ENCODE data around the gene RGS6.

The RGS6 gene

GRCh38 chr14:72350215-72350614 is 418.0 kb downstream of the RGS6 start:
- H3K27me3 ChIP-seq (ENCODE audit: insufficient read depth, low read length) = no peaks in the 10 kb centered on the region
- H3K9ac ChIP-seq (ENCODE audit: low read length) = no peak overlapping the region
- H3K9me3 ChIP-seq (ENCODE audit: low read length) = no peaks in the 10 kb centered on the region
- no peaks in the 10 kb centered on the region for H4K20me1 ChIP-seq (ENCODE audit: insufficient read depth, low read length)
- H3F3A ChIP-seq (ENCODE audit: insufficient read depth, low read length) = no peaks in the 10 kb centered on the region
- no peak overlapping the region for H3K4me3 ChIP-seq (ENCODE audit: low read depth, low read length, poor library complexity, severe bottlenecking)
- no peaks in the 10 kb centered on the region for H3K79me2 ChIP-seq (ENCODE audit: insufficient read depth, low read length)
- H3K4me2 ChIP-seq (ENCODE audit: low read length) = no peak overlapping the region
- no peaks in the 10 kb centered on the region for H3K9me2 ChIP-seq (ENCODE audit: low read depth, low read length)
- no peak for TF ChIP-seq CTCF (IDR thresholded peaks at IDR 0.05; ENCODE audit: low read length)
- TF ChIP-seq EZH2 (IDR thresholded peaks at IDR 0.05; ENCODE audit: borderline replicate concordance, low read length) = no peak
- H3K27ac ChIP-seq (ENCODE audit: low read depth, low read length, poor library complexity, severe bottlenecking) = no peak overlapping the region
- no peaks in the 10 kb centered on the region for H3K36me3 ChIP-seq (ENCODE audit: insufficient read depth, low read length)
- H3K4me1 ChIP-seq (ENCODE audit: insufficient read depth, low read length, severe bottlenecking) = no peaks in the 10 kb centered on the region
- no peak overlapping the region for H2AFZ ChIP-seq (ENCODE audit: low read length)

- Histone ChIP-seq H3K4me2 (ENCODE audit: low read length) (no peak overlapping the region), H3K79me2 (ENCODE audit: insufficient read depth, low read length) (no peaks in the 10 kb centered on the region), H3K9ac (ENCODE audit: low read length) (no peak overlapping the region), H3K27me3 (ENCODE audit: insufficient read depth, low read length) (no peaks in the 10 kb centered on the region), H3K4me1 (ENCODE audit: insufficient read depth, low read length, severe bottlenecking) (no peaks in the 10 kb centered on the region), H3F3A (ENCODE audit: insufficient read depth, low read length) (no peaks in the 10 kb centered on the region), H3K27ac (ENCODE audit: low read depth, low read length, poor library complexity, severe bottlenecking) (no peak overlapping the region), H3K9me3 (ENCODE audit: low read length) (no peaks in the 10 kb centered on the region), H3K4me3 (ENCODE audit: low read depth, low read length, poor library complexity, severe bottlenecking) (no peak overlapping the region), H2AFZ (ENCODE audit: low read length) (no peak overlapping the region), H3K36me3 (ENCODE audit: insufficient read depth, low read length) (no peaks in the 10 kb centered on the region), H3K9me2 (ENCODE audit: low read depth, low read length) (no peaks in the 10 kb centered on the region), H4K20me1 (ENCODE audit: insufficient read depth, low read length) (no peaks in the 10 kb centered on the region)
- TF ChIP-seq CTCF (IDR thresholded peaks at IDR 0.05; ENCODE audit: low read length) (no peak), EZH2 (IDR thresholded peaks at IDR 0.05; ENCODE audit: borderline replicate concordance, low read length) (no peak)
Measured at GRCh38 chr14:72352012-72352411, 419.8 kb downstream of the RGS6 start.

DNA sequence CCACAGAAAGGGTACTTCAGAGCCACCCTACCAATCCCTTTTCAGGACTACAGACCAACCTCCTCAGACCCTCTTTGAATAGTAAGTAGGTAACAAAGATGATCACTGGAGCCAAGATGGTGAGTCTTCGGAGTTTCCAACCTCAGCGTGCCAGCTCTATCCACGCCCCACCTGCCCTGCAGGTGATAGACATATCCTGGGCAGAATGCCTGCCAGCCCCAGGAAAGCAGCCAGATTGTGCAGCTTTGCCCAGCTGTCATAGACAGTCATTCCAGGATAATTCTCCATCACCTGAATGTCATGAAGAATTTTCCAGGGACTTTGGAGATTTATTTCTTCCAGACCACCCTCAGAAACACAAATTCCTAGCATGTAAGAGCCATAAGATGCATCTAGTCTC is 434.4 kb downstream of the RGS6 start:
- Histone ChIP-seq H3K4me1 (ENCODE audit: insufficient read depth, low read length, severe bottlenecking) (no peaks in the 10 kb centered on the region), H3K79me2 (ENCODE audit: insufficient read depth, low read length) (no peaks in the 10 kb centered on the region), H3F3A (ENCODE audit: insufficient read depth, low read length) (no peaks in the 10 kb centered on the region), H3K36me3 (ENCODE audit: insufficient read depth, low read length) (no peaks in the 10 kb centered on the region), H3K27me3 (ENCODE audit: insufficient read depth, low read length) (no peaks in the 10 kb centered on the region), H3K4me2 (ENCODE audit: low read length) (no peak overlapping the region), H3K4me3 (ENCODE audit: low read depth, low read length, poor library complexity, severe bottlenecking) (no peak overlapping the region), H2AFZ (ENCODE audit: low read length) (no peak overlapping the region), H4K20me1 (ENCODE audit: insufficient read depth, low read length) (no peaks in the 10 kb centered on the region), H3K9me3 (ENCODE audit: low read length) (no peaks in the 10 kb centered on the region), H3K9ac (ENCODE audit: low read length) (no peak overlapping the region), H3K27ac (ENCODE audit: low read depth, low read length, poor library complexity, severe bottlenecking) (no peak overlapping the region), H3K9me2 (ENCODE audit: low read depth, low read length) (no peaks in the 10 kb centered on the region)
- TF ChIP-seq EZH2 (IDR thresholded peaks at IDR 0.05; ENCODE audit: borderline replicate concordance, low read length) (no peak), CTCF (IDR thresholded peaks at IDR 0.05; ENCODE audit: low read length) (no peak)

Measured in OCI-LY1 (cell line).